PC-9 (cell line): ENCODE results near the gene NANOGP8.

Experiments used
- EZH2 ChIP-seq: fragments of 200-600 bp; sonication (generic); IDR thresholded peaks from 2 replicates; pipeline ENCODE4 v1.8.0; 2017; ENCODE audit warnings: antibody characterized with exemption, low read depth
- TF ChIP-seq, protein P1 (sequence below): fragments of 200-600 bp; sonication (generic); conservative IDR thresholded peaks from 2 replicates; pipeline ENCODE4 v1.6.1; 2017; ENCODE audit warnings: mixed run types, antibody characterized with exemption, mild to moderate bottlenecking, moderate library complexity

DNA sequence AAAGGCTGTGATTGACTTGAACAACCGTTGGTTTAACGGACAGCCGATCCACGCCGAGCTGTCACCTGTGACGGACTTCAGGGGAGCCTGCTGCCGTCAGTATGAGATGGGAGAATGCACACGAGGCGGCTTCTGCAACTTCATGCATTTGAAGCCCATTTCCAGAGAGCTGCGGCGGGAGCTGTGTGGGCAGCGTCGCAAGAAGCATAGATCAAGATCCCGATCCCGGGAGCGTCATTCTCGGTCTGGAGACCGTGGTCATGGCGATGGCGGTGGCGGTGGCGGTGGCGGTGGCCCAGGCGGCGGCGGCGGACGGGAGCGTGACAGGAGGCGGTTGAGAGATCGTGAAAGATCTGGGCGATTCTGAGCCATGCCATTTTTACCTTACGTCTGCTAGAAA lies 7.8 kb upstream of the NANOGP8 start:
- TF ChIP-seq, protein P1, sequence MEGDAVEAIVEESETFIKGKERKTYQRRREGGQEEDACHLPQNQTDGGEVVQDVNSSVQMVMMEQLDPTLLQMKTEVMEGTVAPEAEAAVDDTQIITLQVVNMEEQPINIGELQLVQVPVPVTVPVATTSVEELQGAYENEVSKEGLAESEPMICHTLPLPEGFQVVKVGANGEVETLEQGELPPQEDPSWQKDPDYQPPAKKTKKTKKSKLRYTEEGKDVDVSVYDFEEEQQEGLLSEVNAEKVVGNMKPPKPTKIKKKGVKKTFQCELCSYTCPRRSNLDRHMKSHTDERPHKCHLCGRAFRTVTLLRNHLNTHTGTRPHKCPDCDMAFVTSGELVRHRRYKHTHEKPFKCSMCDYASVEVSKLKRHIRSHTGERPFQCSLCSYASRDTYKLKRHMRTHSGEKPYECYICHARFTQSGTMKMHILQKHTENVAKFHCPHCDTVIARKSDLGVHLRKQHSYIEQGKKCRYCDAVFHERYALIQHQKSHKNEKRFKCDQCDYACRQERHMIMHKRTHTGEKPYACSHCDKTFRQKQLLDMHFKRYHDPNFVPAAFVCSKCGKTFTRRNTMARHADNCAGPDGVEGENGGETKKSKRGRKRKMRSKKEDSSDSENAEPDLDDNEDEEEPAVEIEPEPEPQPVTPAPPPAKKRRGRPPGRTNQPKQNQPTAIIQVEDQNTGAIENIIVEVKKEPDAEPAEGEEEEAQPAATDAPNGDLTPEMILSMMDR = no peak
- no peak for TF ChIP-seq EZH2
